ENCODE measurements around the gene ITPK1. TPM values are rescaled to one million over a fixed set of nuclear protein-coding genes. Genes with fewer than 3 reads are reported as not detected.

The ITPK1 gene
- total RNA-seq, 1 donor from 2014 or later: 24.3 TPM

GRCh38 chr14:93007225-93007997 lies 108.3 kb downstream of the ITPK1 start:
- peak; percentile 60 for DNase-seq

GRCh38 chr14:93006567-93007051 lies 109.1 kb downstream of the ITPK1 start:
- DNase-seq: no peak

- no peak for DNase-seq
These were observed 109.9 kb downstream of the ITPK1 start for GRCh38 chr14:93005838-93006237.

GRCh38 chr14:93005135-93005813 lies 110.5 kb downstream of the ITPK1 start:
- no peak for DNase-seq

GRCh38 chr14:93004699-93005082 lies 111.0 kb downstream of the ITPK1 start:
- no peak for DNase-seq

- no peak for DNase-seq
These were observed 111.6 kb downstream of the ITPK1 start for GRCh38 chr14:93003945-93004698.

GRCh38 chr14:93002851-93003298 lies 112.8 kb downstream of the ITPK1 start:
- no peak for DNase-seq

GRCh38 chr14:93002049-93002448 lies 113.7 kb downstream of the ITPK1 start:
- DNase-seq: no peak

GRCh38 chr14:92998946-92999345 lies 116.8 kb downstream of the ITPK1 start:
- no peak for DNase-seq

- DNase-seq: no peak
These were observed 118.2 kb downstream of the ITPK1 start for GRCh38 chr14:92997343-92998061.

GRCh38 chr14:92995620-92996019 lies 120.1 kb downstream of the ITPK1 start:
- DNase-seq: no peak

- DNase-seq: no peak
These were observed 120.8 kb downstream of the ITPK1 start for GRCh38 chr14:92994942-92995341.

GRCh38 chr14:92994131-92994676 lies 121.5 kb downstream of the ITPK1 start:
- DNase-seq: no peak

GRCh38 chr14:92993302-92993701 lies 122.4 kb downstream of the ITPK1 start:
- DNase-seq: no peak

GRCh38 chr14:92991536-92991935 lies 124.2 kb downstream of the ITPK1 start:
- DNase-seq: no peak

- no peak for DNase-seq
These were observed 125.0 kb downstream of the ITPK1 start for GRCh38 chr14:92990456-92991430.

- no peak for DNase-seq
These were observed 126.7 kb downstream of the ITPK1 start for GRCh38 chr14:92988786-92989755.

GRCh38 chr14:92987713-92988510 lies 127.8 kb downstream of the ITPK1 start:
- no peak for DNase-seq

Measured in occipital lobe (tissue), 2 donors.